Measurements from ENCODE around the gene POU6F2. TPM values are rescaled to one million over a fixed set of nuclear protein-coding genes. Genes with fewer than 3 reads are reported as not detected.

The POU6F2 gene
- total and polyA plus RNA-seq, 7 donors = 0.01 TPM; not detected in 6

DNA sequence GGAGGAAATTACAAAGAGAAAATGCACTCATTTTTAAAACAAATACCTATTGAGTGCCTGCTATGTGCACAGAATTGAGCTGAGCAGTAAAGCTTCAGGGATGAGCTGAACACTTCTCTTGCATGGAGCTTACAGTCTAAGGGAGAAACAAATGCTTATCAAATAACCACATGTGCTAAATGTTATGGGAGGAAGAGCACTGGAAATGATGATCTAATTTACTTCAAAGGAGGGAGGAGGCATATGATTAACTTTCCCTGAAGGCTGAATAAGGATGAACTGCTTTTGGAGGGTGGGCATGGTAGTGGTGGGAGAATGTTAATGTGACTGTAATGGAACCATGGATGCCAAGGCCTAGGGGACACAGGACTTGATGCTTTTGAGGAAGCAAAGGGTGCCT is 168.2 kb downstream of the POU6F2 start:
- TF ChIP-seq, protein P1, sequence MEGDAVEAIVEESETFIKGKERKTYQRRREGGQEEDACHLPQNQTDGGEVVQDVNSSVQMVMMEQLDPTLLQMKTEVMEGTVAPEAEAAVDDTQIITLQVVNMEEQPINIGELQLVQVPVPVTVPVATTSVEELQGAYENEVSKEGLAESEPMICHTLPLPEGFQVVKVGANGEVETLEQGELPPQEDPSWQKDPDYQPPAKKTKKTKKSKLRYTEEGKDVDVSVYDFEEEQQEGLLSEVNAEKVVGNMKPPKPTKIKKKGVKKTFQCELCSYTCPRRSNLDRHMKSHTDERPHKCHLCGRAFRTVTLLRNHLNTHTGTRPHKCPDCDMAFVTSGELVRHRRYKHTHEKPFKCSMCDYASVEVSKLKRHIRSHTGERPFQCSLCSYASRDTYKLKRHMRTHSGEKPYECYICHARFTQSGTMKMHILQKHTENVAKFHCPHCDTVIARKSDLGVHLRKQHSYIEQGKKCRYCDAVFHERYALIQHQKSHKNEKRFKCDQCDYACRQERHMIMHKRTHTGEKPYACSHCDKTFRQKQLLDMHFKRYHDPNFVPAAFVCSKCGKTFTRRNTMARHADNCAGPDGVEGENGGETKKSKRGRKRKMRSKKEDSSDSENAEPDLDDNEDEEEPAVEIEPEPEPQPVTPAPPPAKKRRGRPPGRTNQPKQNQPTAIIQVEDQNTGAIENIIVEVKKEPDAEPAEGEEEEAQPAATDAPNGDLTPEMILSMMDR (IDR thresholded peaks at IDR 0.05) = no peak
- no peak overlapping the region for H3K27ac ChIP-seq
- no peak for ATAC-seq
- intact Hi-C loops (cut with DNase I) = no loop called here
- H3K9me3 ChIP-seq = no peaks in the 10 kb centered on the region
- H3K4me3 ChIP-seq = no peak overlapping the region
- DNase-seq = no peak
- H3K36me3 ChIP-seq (ENCODE audit: insufficient read depth in 1 of 2, low read depth in 1 of 2) = no peaks in the 10 kb centered on the region
- no peaks in the 10 kb centered on the region for H3K4me1 ChIP-seq
- no peaks in the 10 kb centered on the region for H3K27me3 ChIP-seq (ENCODE audit: insufficient read depth in 3 of 3, low read length in 2 of 3)

DNA sequence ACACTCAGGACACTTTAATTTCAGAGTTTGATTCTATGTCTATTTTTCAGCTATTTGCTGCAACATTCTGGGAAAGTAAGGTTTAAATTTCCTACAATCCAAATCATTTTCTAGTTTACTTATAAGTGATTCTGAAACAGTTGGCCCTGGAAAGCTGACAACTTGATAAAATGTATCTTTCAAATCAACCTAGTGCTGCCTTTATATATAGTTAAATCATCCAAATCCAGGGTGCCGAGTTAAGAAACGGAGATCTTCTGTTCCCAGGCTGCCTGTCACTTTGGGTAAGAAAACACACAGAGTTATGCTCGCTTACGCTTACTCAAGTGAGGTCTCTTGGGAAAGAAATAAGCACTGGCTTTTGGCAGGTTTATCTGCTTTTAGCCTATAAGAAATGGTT is 175.0 kb downstream of the POU6F2 start:
- Histone ChIP-seq H3K4me1 (no peaks in the 10 kb centered on the region), H3K27ac (no peak overlapping the region), H3K36me3 (ENCODE audit: insufficient read depth in 1 of 2, low read depth in 1 of 2) (no peaks in the 10 kb centered on the region), H3K9me3 (no peaks in the 10 kb centered on the region), H3K27me3 (ENCODE audit: insufficient read depth in 3 of 3, low read length in 2 of 3) (no peaks in the 10 kb centered on the region), H3K4me3 (no peak overlapping the region)
- DNase-seq (no peak), ATAC-seq (no peak)
- TF ChIP-seq, protein P1 (IDR thresholded peaks at IDR 0.05) = no peak
- intact Hi-C loops (cut with DNase I) = no loop called here
- 69 to 76% (median 71%) methylated on average over 4 of the region's 4 CpGs for WGBS, 3 donors

DNA sequence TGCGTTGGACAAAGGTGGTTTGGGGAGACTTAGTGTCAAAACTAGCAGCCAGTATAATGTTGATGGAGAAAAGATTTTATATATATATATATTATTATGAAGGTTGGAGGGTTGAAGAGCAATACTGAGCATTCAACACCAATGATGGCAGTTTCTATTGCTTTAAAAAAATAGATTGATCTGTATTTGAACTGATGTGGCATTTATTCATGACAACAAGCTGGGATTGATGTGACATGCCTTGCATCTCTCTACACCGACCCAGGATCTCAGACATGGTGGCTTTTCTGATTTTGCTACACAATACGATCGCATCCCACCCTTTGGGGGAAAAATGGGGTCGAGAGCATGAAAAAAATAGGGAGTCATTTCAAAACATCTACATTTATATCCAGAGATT is 175.4 kb downstream of the POU6F2 start:
- Histone ChIP-seq H3K4me1 (no peaks in the 10 kb centered on the region), H3K4me3 (no peak overlapping the region), H3K27ac (no peak overlapping the region), H3K9me3 (no peaks in the 10 kb centered on the region), H3K36me3 (ENCODE audit: insufficient read depth in 1 of 2, low read depth in 1 of 2) (no peaks in the 10 kb centered on the region), H3K27me3 (ENCODE audit: insufficient read depth in 3 of 3, low read length in 2 of 3) (no peaks in the 10 kb centered on the region)
- intact Hi-C loops (cut with DNase I) = no loop called here
- DNase-seq (no peak), ATAC-seq (no peak)
- 79 to 82% (median 80%) methylated on average over 5 of the region's 5 CpGs for whole genome bisulfite sequencing, 3 donors
- TF ChIP-seq, protein P1 (IDR thresholded peaks at IDR 0.05) = no peak

DNA sequence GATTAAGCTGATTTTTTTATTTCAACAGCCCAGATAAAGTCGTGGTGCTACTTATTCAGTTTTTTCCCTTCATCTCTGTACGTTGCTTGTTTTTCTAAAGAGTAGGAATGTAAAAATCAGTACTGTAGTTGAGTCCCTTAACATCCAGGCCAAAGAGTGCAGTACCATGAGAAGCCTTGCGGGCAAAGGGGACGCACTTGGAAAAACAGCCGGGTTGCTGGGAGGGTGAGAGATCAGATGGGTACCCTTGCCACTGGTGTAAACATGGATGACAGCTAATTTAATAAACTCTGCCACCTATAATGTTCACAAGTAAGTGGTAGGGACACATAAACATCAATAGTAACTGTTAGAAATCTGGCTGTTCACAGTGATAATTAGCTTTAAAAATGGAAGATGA is 175.9 kb downstream of the POU6F2 start:
- TF ChIP-seq, protein P1 (IDR thresholded peaks at IDR 0.05) = no peak
- intact Hi-C loops (cut with DNase I) = no loop called here
- ATAC-seq (no peak), DNase-seq (no peak)
- H3K4me3 ChIP-seq = no peak overlapping the region
- 78 to 85% (median 78%) methylated on average over 5 of the region's 5 CpGs for WGBS, 3 donors
- H3K36me3 ChIP-seq (ENCODE audit: insufficient read depth in 1 of 2, low read depth in 1 of 2) = no peaks in the 10 kb centered on the region
- no peaks in the 10 kb centered on the region for H3K9me3 ChIP-seq
- H3K4me1 ChIP-seq = no peaks in the 10 kb centered on the region
- no peaks in the 10 kb centered on the region for H3K27me3 ChIP-seq (ENCODE audit: insufficient read depth in 3 of 3, low read length in 2 of 3)
- H3K27ac ChIP-seq = no peak overlapping the region

DNA sequence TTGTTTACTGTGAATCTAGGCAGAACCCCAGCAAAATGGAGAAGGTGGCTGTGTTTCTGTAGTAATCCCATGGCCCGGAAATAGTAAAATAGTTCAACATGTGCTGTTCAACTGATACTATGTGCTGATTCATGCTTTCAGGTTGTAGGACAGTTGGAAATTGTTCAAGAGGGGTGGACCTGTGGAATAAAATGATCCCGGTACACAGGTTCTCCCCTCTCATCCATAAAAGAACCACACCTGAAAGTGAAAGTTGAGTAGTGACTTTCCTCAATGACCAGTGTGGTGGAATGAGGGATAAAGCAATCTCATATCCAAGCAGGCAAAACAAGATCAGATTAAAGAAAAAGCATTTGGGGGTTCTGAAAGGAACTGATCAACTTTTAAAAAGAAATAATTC is 177.1 kb downstream of the POU6F2 start:
- TF ChIP-seq, protein P1 (IDR thresholded peaks at IDR 0.05) = no peak
- DNase-seq = no peak
- 75 to 91% (median 87%) methylated on average over 2 of the region's 2 CpGs for WGBS, 3 donors

More for the DNA sequence above, 177.1 kb downstream of the POU6F2 start:
- Histone ChIP-seq H3K36me3 (ENCODE audit: insufficient read depth in 1 of 2, low read depth in 1 of 2) (no peaks in the 10 kb centered on the region), H3K9me3 (no peaks in the 10 kb centered on the region), H3K27me3 (ENCODE audit: insufficient read depth in 3 of 3, low read length in 2 of 3) (no peaks in the 10 kb centered on the region), H3K27ac (no peak overlapping the region), H3K4me1 (no peaks in the 10 kb centered on the region), H3K4me3 (no peak overlapping the region)
- no peak for ATAC-seq
- intact Hi-C loops (cut with DNase I) = no loop called here

All from psoas muscle (tissue), 8 donors.